Central memory CD8-positive, alpha-beta T cell (primary cell): ENCODE measurements around the gene SLAMF7.

Experiments used
- ATAC-seq: fragments of 150-1000 bp; cut with Tn5 transposase; replicated peaks from 2 replicates; pipeline ENCODE4 v1.10.0; 2022; ENCODE audit warnings: mild to moderate bottlenecking, moderate FRiP score, moderate number of reproducible peaks; ENCODE audit not compliant: poor library complexity, severe bottlenecking; ENCODE audit errors: extremely low read depth
- DNase-seq, 2 donors: peaks; one replicate each; pipeline ENCODE4 v3.0.0; 2021; ENCODE audit warnings: low spot score in 2 of 2
- H3K27ac Mint-ChIP-seq: one replicate; pipeline ENCODE4 v1.8.0; 2022; ENCODE audit warnings: low read depth, mild to moderate bottlenecking, moderate library complexity, mixed read lengths
- H3K27me3 Mint-ChIP-seq: one replicate; pipeline ENCODE4 v1.8.0; 2022; ENCODE audit warnings: mixed read lengths
- H3K36me3 Mint-ChIP-seq: one replicate; pipeline ENCODE4 v1.8.0; 2022; ENCODE audit warnings: mild to moderate bottlenecking, moderate library complexity, mixed read lengths; ENCODE audit not compliant: insufficient read depth
- H3K4me1 Mint-ChIP-seq: one replicate; pipeline ENCODE4 v1.8.0; 2022; ENCODE audit warnings: mixed read lengths
- H3K4me3 Mint-ChIP-seq: one replicate; pipeline ENCODE4 v1.8.0; 2022; ENCODE audit warnings: mild to moderate bottlenecking, moderate library complexity, mixed read lengths
- H3K9me3 Mint-ChIP-seq: one replicate; pipeline ENCODE4 v1.8.0; 2022; ENCODE audit warnings: mixed read lengths

Gene SLAMF7

GRCh38 chr1:160753594-160753993 lies 14.5 kb downstream of the SLAMF7 start:
- Mint-ChIP-seq H3K27ac (no peak overlapping the region), H3K4me1 (peaks cover 81% of the 10 kb centered on the region), H3K4me3 (no peak overlapping the region), H3K9me3 (peaks cover 7% of the 10 kb centered on the region), H3K36me3 (peaks cover 40% of the 10 kb centered on the region), H3K27me3 (no peaks in the 10 kb centered on the region)
- ATAC-seq = no peak
- DNase-seq = no peak

DNA sequence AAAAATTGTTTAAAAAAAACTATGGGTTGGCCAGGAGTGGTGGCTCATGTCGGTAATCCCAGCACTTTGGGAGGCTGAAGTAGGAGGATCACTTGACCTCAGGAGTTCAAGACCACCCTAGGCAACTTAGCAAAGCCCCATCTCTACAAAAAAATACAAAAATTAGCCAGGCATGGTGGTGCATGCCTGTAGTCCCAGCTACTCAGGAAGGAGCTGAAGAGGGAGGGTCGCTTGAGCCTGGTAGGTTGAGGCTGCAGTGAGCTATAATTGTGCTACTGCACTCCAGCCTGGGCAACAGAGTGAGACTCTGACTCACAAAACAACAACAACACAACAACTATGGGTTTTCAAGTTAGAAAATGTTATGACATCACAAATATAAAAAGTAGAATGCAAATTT lies 16.4 kb downstream of the SLAMF7 start:
- Mint-ChIP-seq H3K27me3 (no peaks in the 10 kb centered on the region), H3K4me3 (peak overlapping the region; percentile 54), H3K4me1 (peaks cover 71% of the 10 kb centered on the region)

DNA sequence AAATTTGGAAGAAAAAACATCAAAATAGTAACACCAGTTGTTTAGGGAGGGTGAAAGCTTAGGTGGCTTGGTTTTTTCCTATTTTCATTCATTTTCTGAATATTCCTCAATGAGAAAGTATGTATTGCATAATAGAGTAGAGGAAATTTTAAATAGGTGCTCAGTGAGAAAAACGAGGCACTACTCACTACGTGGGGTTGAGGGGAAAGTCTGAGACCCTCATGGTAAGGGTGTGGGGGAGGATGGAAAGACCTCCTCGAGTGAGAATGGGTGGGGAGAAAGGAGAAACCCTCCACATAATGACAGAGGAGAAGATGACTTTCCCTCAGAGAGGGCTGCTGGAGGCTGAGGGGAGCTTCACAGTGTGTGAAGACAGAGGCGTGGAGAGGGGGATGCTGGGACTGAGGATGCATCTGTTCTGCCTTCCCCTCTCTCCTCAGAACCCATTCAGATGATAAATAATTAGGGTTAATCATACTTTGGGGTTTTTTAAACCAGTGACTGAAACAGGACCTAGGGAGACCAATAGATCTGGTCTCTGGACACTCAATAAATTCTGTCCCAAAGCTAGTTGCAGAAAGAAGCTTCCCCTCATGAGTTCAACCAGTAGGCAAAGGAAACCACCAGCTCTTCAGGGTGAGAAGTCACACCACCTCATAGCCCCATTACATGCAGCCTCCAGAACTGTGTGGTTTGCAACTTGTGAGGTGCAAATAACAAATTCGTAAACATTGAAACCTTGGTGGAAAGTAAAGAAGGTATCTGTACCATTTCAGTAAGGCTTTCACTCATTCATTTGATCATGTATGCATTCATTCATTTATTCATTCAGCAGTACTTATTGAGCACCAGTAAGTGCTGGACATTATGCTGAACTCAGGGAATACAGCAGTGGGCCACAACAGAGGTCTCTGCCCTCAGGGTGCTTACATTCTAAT lies 17.1 kb downstream of the SLAMF7 start:
- peaks cover 23% of the 10 kb centered on the region for H3K36me3 Mint-ChIP-seq
- H3K27ac Mint-ChIP-seq = peak overlapping the region; percentile 94
- H3K4me3 Mint-ChIP-seq = peak overlapping the region; percentile 54
- no peaks in the 10 kb centered on the region for H3K27me3 Mint-ChIP-seq
- peaks cover 7% of the 10 kb centered on the region for H3K9me3 Mint-ChIP-seq
- H3K4me1 Mint-ChIP-seq = peaks cover 64% of the 10 kb centered on the region
- ATAC-seq (peak; percentile 87), DNase-seq (peak in 1 of 2 donors; percentile 64)

More for the DNA sequence above, 16.4 kb downstream of the SLAMF7 start:
- ATAC-seq (no peak), DNase-seq (no peak)
- Mint-ChIP-seq H3K36me3 (peaks cover 30% of the 10 kb centered on the region), H3K9me3 (peaks cover 7% of the 10 kb centered on the region), H3K27ac (peak overlapping the region; percentile 94)

DNA sequence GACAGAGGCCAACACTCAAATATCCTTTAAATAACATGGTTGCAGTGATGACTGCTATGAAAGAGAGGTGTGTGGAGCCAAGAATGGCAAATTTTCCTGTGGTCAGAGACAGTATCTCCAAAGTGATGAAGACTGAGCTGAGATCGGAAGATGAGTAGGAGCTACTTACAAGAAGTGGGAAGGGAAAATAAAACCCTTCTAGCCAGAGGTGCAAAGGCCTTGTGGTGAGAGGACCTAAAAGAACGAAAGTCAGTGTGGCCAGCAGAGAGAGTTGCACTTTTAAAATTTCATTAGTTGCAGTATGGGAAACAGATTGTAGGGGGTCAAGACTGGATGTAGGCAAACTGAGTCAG lies 17.8 kb downstream of the SLAMF7 start:
- peak overlapping the region; percentile 54 for H3K4me3 Mint-ChIP-seq
- ATAC-seq = peak; percentile 8

GRCh38 chr1:160758521-160758920 lies 19.5 kb downstream of the SLAMF7 start:
- Mint-ChIP-seq H3K4me3 (no peak overlapping the region), H3K4me1 (peaks cover 41% of the 10 kb centered on the region), H3K27ac (peak overlapping the region; percentile 82), H3K27me3 (no peaks in the 10 kb centered on the region), H3K9me3 (peaks cover 7% of the 10 kb centered on the region), H3K36me3 (peaks cover 3% of the 10 kb centered on the region)
- no peak for ATAC-seq
- DNase-seq = no peak

More for the DNA sequence above, 17.8 kb downstream of the SLAMF7 start:
- Mint-ChIP-seq H3K4me1 (peaks cover 57% of the 10 kb centered on the region), H3K27ac (peak overlapping the region; percentile 94), H3K36me3 (peaks cover 18% of the 10 kb centered on the region), H3K27me3 (no peaks in the 10 kb centered on the region), H3K9me3 (peaks cover 7% of the 10 kb centered on the region)
- DNase-seq = no peak

DNA sequence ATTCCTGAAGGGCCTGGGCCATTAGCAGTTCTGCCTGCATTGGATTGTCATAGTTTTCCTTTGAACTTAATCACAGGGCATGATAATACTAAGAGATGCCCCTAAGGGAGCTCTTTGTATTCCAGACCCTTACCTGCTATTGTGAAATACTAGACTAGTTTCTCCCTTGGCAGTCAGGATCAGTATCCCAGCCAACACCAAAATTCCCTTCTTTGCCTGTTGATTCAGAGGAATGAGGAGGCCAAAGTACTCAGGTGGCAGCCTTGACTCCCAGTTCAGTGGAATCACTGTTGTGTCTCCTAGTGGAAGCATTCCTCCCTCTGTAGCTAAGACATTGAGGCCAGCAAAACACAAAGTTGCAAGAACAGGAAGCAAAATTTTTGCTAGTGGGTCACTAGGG lies 20.7 kb downstream of the SLAMF7 start:
- no peaks in the 10 kb centered on the region for H3K27me3 Mint-ChIP-seq
- peaks cover 32% of the 10 kb centered on the region for H3K4me1 Mint-ChIP-seq
- DNase-seq = no peak
- H3K4me3 Mint-ChIP-seq = no peak overlapping the region
- peaks cover 3% of the 10 kb centered on the region for H3K36me3 Mint-ChIP-seq
- no peak overlapping the region for H3K27ac Mint-ChIP-seq
- H3K9me3 Mint-ChIP-seq = peaks cover 7% of the 10 kb centered on the region
- ATAC-seq = no peak

- H3K27ac Mint-ChIP-seq = no peak overlapping the region
- H3K9me3 Mint-ChIP-seq = peaks cover 7% of the 10 kb centered on the region
- peaks cover 3% of the 10 kb centered on the region for H3K36me3 Mint-ChIP-seq
- peaks cover 25% of the 10 kb centered on the region for H3K4me1 Mint-ChIP-seq
- ATAC-seq (no peak), DNase-seq (no peak)
- H3K27me3 Mint-ChIP-seq = no peaks in the 10 kb centered on the region
- H3K4me3 Mint-ChIP-seq = no peak overlapping the region
Observed at GRCh38 chr1:160761046-160761445, 22.0 kb downstream of the SLAMF7 start.

- Mint-ChIP-seq H3K9me3 (peaks cover 3% of the 10 kb centered on the region), H3K27ac (no peak overlapping the region), H3K36me3 (peaks cover 6% of the 10 kb centered on the region), H3K4me1 (peaks cover 24% of the 10 kb centered on the region), H3K27me3 (no peaks in the 10 kb centered on the region), H3K4me3 (no peak overlapping the region)
- no peak for ATAC-seq
- no peak for DNase-seq
Observed at GRCh38 chr1:160761886-160762285, 22.8 kb downstream of the SLAMF7 start.

GRCh38 chr1:160763993-160764392 lies 24.9 kb downstream of the SLAMF7 start:
- Mint-ChIP-seq H3K27me3 (no peaks in the 10 kb centered on the region), H3K36me3 (peaks cover 12% of the 10 kb centered on the region), H3K27ac (no peak overlapping the region)

GRCh38 chr1:160767395-160768294 lies 28.6 kb downstream of the SLAMF7 start:
- DNase-seq = no peak
- peak overlapping the region; percentile 89 for H3K4me3 Mint-ChIP-seq
- peaks cover 22% of the 10 kb centered on the region for H3K4me1 Mint-ChIP-seq
- ATAC-seq = peak; percentile 73
- no peaks in the 10 kb centered on the region for H3K9me3 Mint-ChIP-seq
- peaks cover 12% of the 10 kb centered on the region for H3K36me3 Mint-ChIP-seq
- no peaks in the 10 kb centered on the region for H3K27me3 Mint-ChIP-seq
- peak overlapping the region; percentile 98 for H3K27ac Mint-ChIP-seq

More at GRCh38 chr1:160763993-160764392, 24.9 kb downstream of the SLAMF7 start:
- ATAC-seq = no peak
- H3K4me1 Mint-ChIP-seq = peaks cover 24% of the 10 kb centered on the region
- H3K9me3 Mint-ChIP-seq = no peaks in the 10 kb centered on the region
- H3K4me3 Mint-ChIP-seq = no peak overlapping the region
- no peak for DNase-seq

DNA sequence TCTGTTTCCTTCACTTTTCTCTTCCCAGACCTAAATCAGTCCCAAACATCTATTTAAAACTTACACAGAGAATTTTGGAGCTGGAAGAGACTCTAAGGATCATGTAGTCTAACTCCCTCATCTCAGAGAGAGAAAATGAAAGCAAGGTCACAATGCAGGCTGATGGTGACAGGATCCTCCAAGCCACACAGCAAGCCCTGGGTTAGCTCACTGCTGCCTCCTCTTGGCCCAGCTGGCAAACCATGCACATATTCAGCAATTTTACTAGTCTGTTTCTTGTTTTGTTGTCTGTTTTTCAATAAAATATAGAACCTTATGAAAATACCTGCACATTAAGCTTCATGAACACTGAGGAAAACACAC lies 29.2 kb downstream of the SLAMF7 start:
- Mint-ChIP-seq H3K27ac (peak overlapping the region; percentile 98), H3K4me3 (peak overlapping the region; percentile 89), H3K4me1 (peaks cover 22% of the 10 kb centered on the region), H3K36me3 (peaks cover 12% of the 10 kb centered on the region), H3K27me3 (no peaks in the 10 kb centered on the region), H3K9me3 (no peaks in the 10 kb centered on the region)
- DNase-seq (peak; percentile 75 to 82), ATAC-seq (peak; percentile 91)

DNA sequence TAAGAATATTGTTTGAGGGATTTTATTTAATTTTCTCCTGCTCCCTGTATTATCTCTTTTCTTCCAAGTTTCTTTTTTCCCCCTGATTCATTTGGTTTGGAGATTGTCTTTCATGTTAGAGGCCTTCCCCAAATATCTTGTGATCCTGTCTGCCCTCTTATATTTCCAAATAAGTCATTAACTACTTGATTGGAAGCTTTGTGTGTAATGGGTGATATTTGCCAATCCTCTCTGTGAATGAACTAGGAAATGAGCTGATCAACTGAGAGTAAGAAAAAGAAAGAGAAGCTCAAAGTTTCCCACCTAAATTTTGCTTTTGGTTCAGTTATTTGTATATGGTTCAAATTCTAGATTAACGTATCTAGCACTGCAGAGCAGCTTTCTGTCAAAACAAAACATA lies 33.3 kb downstream of the SLAMF7 start:
- Mint-ChIP-seq H3K9me3 (no peaks in the 10 kb centered on the region), H3K27me3 (no peaks in the 10 kb centered on the region), H3K36me3 (peaks cover 5% of the 10 kb centered on the region), H3K27ac (no peak overlapping the region), H3K4me3 (no peak overlapping the region), H3K4me1 (peaks cover 23% of the 10 kb centered on the region)
- DNase-seq (no peak), ATAC-seq (no peak)
